Neutrophil (primary cell): Measurements from ENCODE around the gene DCLK2.

Experiments used
- H3K27ac ChIP-seq: fragments of 200-600 bp; sonication (generic); 2 replicates; pipeline ENCODE4 v1.5.1; 2016; ENCODE audit warnings: mild to moderate bottlenecking, moderate library complexity
- H3K27me3 ChIP-seq: fragments of 200-600 bp; sonication (generic); 2 replicates; pipeline ENCODE4 v1.6.0; 2016; ENCODE audit warnings: mild to moderate bottlenecking
- H3K36me3 ChIP-seq: fragments of 200-600 bp; sonication (generic); 2 replicates; pipeline ENCODE4 v1.5.1; 2017
- H3K4me1 ChIP-seq, 2 experiments: fragments of 200-600 bp in 1 of 2; sonication (generic) in 1 of 2; 1 replicate in 1 of 2; 2 replicates in 1 of 2; pipeline versions ENCODE4 v1.5.1 to v1.6.1; 2013 to 2016; ENCODE audit warnings: low read depth in 1 of 2, low read length in 1 of 2, mild to moderate bottlenecking in 1 of 2, moderate library complexity in 1 of 2; ENCODE audit not compliant: control insufficient read depth in 1 of 2, insufficient read depth in 1 of 2
- H3K4me3 ChIP-seq, 2 experiments: fragments of 200-600 bp in 1 of 2; sonication (generic) in 1 of 2; 1 replicate in 1 of 2; 2 replicates in 1 of 2; pipeline ENCODE4 v1.5.1; 2013 to 2016; ENCODE audit warnings: low read depth in 1 of 2, low read length in 1 of 2, mild to moderate bottlenecking in 1 of 2, moderate library complexity in 1 of 2
- H3K9me3 ChIP-seq: fragments of 200-600 bp; sonication (generic); 2 replicates; pipeline ENCODE4 v1.5.1; 2016
- TF ChIP-seq, protein P1 (sequence below): fragments of 200-600 bp; sonication (generic); IDR thresholded peaks from 2 replicates; pipeline ENCODE4 v1.5.1; 2016; ENCODE audit warnings: antibody characterized with exemption

The DCLK2 gene

DNA sequence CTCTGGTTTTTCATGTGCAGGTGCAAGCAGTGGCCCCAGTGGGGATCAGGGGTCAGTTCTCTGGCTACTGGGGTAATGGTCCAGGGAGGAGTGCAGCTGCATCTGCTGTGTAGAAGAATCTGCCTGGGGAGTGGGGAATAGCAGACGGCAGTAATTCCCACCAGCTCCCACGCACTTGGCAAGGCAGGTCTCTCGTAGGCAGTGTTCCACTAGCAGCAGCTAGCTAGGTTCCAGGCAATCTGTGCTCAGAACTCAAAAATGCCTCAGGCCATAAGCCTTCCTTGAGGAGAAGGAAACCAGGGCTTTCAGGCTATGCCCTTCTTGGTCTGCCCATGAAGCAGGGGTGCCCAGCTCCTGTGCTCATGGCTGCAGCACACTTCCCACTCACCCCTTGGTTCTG lies 38.8 kb downstream of the DCLK2 start:
- no peaks in the 10 kb centered on the region for H3K4me1 ChIP-seq
- H3K4me3 ChIP-seq: no peak overlapping the region
- H3K27me3 ChIP-seq: no peaks in the 10 kb centered on the region
- TF ChIP-seq, protein P1, sequence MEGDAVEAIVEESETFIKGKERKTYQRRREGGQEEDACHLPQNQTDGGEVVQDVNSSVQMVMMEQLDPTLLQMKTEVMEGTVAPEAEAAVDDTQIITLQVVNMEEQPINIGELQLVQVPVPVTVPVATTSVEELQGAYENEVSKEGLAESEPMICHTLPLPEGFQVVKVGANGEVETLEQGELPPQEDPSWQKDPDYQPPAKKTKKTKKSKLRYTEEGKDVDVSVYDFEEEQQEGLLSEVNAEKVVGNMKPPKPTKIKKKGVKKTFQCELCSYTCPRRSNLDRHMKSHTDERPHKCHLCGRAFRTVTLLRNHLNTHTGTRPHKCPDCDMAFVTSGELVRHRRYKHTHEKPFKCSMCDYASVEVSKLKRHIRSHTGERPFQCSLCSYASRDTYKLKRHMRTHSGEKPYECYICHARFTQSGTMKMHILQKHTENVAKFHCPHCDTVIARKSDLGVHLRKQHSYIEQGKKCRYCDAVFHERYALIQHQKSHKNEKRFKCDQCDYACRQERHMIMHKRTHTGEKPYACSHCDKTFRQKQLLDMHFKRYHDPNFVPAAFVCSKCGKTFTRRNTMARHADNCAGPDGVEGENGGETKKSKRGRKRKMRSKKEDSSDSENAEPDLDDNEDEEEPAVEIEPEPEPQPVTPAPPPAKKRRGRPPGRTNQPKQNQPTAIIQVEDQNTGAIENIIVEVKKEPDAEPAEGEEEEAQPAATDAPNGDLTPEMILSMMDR: no peak
- H3K9me3 ChIP-seq: no peaks in the 10 kb centered on the region
- H3K36me3 ChIP-seq: no peaks in the 10 kb centered on the region
- H3K27ac ChIP-seq: no peak overlapping the region

DNA sequence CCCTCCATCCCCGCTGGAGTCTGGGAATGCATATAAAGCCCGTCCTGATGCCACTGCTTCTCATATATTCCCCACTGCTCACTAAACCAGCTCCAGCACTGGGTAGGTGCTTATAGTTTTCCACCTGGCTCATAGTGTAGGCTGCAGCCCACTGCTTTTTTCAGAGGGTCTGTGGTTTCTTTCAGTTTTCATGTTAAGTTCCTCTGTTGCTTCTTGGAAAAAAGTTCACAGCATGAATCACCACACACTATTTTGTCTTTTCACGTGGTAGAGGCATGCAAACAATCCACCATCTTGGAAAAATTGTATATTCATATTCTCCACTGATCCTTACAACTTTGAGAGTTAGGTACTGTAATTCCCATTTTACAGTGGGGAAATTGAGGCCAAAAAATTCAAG lies 39.4 kb downstream of the DCLK2 start:
- TF ChIP-seq, protein P1: no peak
- no peak overlapping the region for H3K4me3 ChIP-seq
- no peaks in the 10 kb centered on the region for H3K9me3 ChIP-seq
- no peaks in the 10 kb centered on the region for H3K27me3 ChIP-seq
- no peaks in the 10 kb centered on the region for H3K4me1 ChIP-seq
- H3K27ac ChIP-seq: no peak overlapping the region
- H3K36me3 ChIP-seq: no peaks in the 10 kb centered on the region

DNA sequence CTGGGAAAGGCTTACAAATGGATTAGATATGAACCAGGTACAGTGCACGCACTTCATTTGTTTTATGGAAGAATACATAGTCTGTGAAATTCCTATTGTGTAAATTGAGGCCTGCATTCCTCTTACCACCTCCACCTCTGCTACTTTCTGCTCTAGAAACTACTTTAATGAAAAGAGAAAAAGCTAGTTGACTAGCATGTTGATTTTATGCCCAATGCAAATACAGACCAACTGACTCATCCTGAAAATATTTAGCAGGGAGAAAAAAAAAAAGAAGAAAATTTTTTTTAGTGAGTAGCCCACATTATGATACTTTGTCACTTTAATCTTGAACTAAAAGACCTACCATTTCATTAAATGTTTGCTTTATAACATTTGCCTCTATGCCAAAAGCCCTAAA lies 41.2 kb downstream of the DCLK2 start:
- H3K27ac ChIP-seq: no peak overlapping the region
- no peaks in the 10 kb centered on the region for H3K9me3 ChIP-seq
- H3K4me3 ChIP-seq: no peak overlapping the region
- H3K27me3 ChIP-seq: no peaks in the 10 kb centered on the region
- no peaks in the 10 kb centered on the region for H3K36me3 ChIP-seq
- no peaks in the 10 kb centered on the region for H3K4me1 ChIP-seq
- TF ChIP-seq, protein P1: no peak

DNA sequence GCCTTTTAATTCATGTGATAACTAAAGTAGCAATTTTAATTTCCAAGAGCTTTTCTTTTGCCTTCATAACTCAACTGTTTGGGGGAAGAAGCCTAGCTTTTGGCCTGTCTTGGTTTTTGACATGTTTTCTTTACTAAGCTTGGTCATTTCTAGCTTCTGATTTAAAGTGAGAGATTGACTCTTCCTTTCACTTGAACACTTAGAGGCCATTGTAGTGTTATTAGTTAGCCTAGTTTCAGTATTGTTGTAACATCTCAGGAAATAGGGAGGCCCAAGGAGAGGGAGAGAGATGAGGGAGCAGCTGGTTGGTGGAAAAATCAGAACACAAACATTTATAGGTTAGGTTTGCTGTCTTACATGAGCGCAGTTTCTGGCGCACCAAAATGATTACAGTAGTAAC lies 44.8 kb downstream of the DCLK2 start:
- no peaks in the 10 kb centered on the region for H3K9me3 ChIP-seq
- no peaks in the 10 kb centered on the region for H3K36me3 ChIP-seq
- H3K27me3 ChIP-seq: no peaks in the 10 kb centered on the region
- H3K27ac ChIP-seq: no peak overlapping the region
- H3K4me3 ChIP-seq: no peak overlapping the region
- H3K4me1 ChIP-seq: no peaks in the 10 kb centered on the region
- TF ChIP-seq, protein P1: no peak

DNA sequence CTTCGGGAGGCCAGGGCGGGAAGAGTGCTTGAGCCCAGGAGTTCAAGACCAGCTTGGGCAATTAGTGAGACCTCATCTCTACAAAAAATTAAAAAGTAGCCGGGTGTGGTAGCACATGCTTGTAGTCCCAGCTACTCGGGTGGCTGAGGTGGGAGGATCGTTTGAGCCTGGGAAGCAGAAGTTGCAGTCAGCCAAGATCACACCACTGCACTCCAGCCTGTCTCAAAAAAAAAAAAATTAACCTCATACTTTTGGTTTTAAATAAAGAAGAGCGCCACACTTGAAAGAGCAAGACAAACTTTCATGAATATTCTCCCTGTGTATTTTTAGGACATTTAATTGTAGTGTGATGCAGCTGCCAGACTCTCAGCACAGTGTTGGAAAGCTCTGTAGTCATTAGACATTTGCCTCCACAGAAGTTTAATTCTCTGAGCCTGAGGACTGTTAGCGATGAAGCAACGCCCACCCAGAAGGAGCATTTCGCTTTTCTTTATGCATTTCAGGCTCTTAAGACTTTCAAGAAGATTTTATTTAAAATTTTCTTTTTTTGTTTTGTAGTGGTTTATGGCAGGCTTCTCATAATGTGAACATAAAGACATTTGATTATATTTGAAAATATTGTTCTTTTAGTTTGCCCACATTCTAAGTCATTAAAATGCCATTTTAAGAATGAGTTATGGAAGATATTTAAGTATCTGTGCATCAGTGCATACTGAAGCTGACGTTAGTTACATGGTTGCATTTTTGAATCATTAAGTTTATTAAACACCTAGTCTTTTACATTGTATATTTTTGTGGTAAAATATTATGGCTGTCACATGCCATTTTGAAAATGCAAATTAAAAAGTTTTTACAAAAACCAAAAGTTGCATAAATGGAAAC lies 45.8 kb downstream of the DCLK2 start:
- TF ChIP-seq, protein P1: no peak
- Histone ChIP-seq H3K4me1 (no peaks in the 10 kb centered on the region), H3K4me3 (no peak overlapping the region), H3K36me3 (no peaks in the 10 kb centered on the region), H3K9me3 (no peaks in the 10 kb centered on the region), H3K27me3 (no peaks in the 10 kb centered on the region), H3K27ac (no peak overlapping the region)
